GM23338 (cell line): ENCODE results near the gene SLC8A1.

Source experiments
- CREB1 ChIP-seq: fragments of 250-450 bp; sonication (Bioruptor Pico); IDR thresholded peaks from 2 replicates; pipeline ENCODE4 v1.5.0; 2020; ENCODE audit warnings: low read depth, mild to moderate bottlenecking, moderate library complexity
- EZH2 ChIP-seq: fragments of 200-600 bp; sonication (generic); IDR thresholded peaks from one replicate; pipeline ENCODE4 v1.8.0; 2017; ENCODE audit warnings: antibody characterized with exemption, mild to moderate bottlenecking, low read depth; ENCODE audit not compliant: unreplicated experiment
- EZH2phosphoT487 ChIP-seq: fragments of 200-600 bp; sonication (generic); IDR thresholded peaks from one replicate; pipeline ENCODE4 v1.8.1; 2018; ENCODE audit warnings: antibody characterized with exemption; ENCODE audit not compliant: unreplicated experiment
- JUNB ChIP-seq: IDR thresholded peaks from one replicate; pipeline ENCODE4 v1.6.1; 2016; ENCODE audit warnings: antibody characterized with exemption; ENCODE audit not compliant: unreplicated experiment
- NANOG ChIP-seq: IDR thresholded peaks from 2 replicates; pipeline ENCODE4 v1.6.1; 2016; ENCODE audit warnings: antibody characterized with exemption, borderline replicate concordance
- POLR2AphosphoS5 ChIP-seq: IDR thresholded peaks from 2 replicates; pipeline ENCODE4 v1.6.1; 2016; ENCODE audit warnings: antibody characterized with exemption, low read depth
- ZNF114 ChIP-seq: fragments of 250-450 bp; sonication (Bioruptor Pico); IDR thresholded peaks from 2 replicates; pipeline ENCODE4 v1.5.0; 2020; ENCODE audit warnings: mild to moderate bottlenecking, moderate library complexity
- ZNF331 ChIP-seq: fragments of 250-450 bp; sonication (Bioruptor Pico); IDR thresholded peaks from 2 replicates; pipeline ENCODE4 v1.5.0; 2020; ENCODE audit warnings: low read depth, mild to moderate bottlenecking, moderate library complexity
- TF ChIP-seq, protein P1 (sequence below), 2 experiments: fragments of 200-600 bp in 1 of 2; sonication (generic) in 1 of 2; conservative IDR thresholded peaks; 2 replicates each; pipeline versions ENCODE4 v1.5.1 to v1.6.1; 2016 to 2017; ENCODE audit warnings: antibody characterized with exemption in 2 of 2, low read depth in 2 of 2, mild to moderate bottlenecking in 2 of 2, moderate library complexity in 1 of 2
- TF ChIP-seq, protein P2 (sequence below): IDR thresholded peaks from one replicate; pipeline ENCODE4 v1.6.1; 2018; ENCODE audit warnings: antibody characterized with exemption; ENCODE audit not compliant: unreplicated experiment

DNA sequence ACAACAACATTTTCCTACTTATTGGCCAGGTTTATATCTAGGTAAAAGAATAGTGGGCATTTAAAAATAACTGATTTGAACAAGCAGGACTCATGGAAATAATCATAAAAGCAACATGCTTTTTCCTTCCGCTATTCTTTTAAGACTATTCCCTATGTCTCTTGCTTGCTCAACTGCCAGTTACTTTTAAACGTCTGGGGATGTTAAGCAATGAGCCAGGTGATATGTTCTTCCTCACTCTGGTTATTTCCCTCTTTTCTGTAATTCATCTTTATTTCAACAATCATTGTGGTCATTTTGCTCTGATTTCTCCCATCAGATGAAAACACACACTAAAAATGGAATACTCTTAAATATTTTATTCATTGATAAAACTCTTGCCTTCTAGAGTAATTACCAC is 33.4 kb upstream of the SLC8A1 start:
- TF ChIP-seq, protein P1, sequence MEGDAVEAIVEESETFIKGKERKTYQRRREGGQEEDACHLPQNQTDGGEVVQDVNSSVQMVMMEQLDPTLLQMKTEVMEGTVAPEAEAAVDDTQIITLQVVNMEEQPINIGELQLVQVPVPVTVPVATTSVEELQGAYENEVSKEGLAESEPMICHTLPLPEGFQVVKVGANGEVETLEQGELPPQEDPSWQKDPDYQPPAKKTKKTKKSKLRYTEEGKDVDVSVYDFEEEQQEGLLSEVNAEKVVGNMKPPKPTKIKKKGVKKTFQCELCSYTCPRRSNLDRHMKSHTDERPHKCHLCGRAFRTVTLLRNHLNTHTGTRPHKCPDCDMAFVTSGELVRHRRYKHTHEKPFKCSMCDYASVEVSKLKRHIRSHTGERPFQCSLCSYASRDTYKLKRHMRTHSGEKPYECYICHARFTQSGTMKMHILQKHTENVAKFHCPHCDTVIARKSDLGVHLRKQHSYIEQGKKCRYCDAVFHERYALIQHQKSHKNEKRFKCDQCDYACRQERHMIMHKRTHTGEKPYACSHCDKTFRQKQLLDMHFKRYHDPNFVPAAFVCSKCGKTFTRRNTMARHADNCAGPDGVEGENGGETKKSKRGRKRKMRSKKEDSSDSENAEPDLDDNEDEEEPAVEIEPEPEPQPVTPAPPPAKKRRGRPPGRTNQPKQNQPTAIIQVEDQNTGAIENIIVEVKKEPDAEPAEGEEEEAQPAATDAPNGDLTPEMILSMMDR (conservative IDR thresholded peaks at IDR 0.05; ENCODE audit: low read depth in 2 of 2): no peak
- TF ChIP-seq EZH2 (no peak), EZH2phosphoT487 (no peak), POLR2AphosphoS5 (no peak), ZNF331 (CRISPR knock-in tag) (no peak), CREB1 (no peak), NANOG (no peak), JUNB (no peak), ZNF114 (CRISPR knock-in tag) (no peak)
- TF ChIP-seq, protein P2, sequence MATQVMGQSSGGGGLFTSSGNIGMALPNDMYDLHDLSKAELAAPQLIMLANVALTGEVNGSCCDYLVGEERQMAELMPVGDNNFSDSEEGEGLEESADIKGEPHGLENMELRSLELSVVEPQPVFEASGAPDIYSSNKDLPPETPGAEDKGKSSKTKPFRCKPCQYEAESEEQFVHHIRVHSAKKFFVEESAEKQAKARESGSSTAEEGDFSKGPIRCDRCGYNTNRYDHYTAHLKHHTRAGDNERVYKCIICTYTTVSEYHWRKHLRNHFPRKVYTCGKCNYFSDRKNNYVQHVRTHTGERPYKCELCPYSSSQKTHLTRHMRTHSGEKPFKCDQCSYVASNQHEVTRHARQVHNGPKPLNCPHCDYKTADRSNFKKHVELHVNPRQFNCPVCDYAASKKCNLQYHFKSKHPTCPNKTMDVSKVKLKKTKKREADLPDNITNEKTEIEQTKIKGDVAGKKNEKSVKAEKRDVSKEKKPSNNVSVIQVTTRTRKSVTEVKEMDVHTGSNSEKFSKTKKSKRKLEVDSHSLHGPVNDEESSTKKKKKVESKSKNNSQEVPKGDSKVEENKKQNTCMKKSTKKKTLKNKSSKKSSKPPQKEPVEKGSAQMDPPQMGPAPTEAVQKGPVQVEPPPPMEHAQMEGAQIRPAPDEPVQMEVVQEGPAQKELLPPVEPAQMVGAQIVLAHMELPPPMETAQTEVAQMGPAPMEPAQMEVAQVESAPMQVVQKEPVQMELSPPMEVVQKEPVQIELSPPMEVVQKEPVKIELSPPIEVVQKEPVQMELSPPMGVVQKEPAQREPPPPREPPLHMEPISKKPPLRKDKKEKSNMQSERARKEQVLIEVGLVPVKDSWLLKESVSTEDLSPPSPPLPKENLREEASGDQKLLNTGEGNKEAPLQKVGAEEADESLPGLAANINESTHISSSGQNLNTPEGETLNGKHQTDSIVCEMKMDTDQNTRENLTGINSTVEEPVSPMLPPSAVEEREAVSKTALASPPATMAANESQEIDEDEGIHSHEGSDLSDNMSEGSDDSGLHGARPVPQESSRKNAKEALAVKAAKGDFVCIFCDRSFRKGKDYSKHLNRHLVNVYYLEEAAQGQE: no peak
